Fibroblast of peridontal ligament (primary cell): ENCODE measurements around the gene ACAA1.
"Not testable (repeated sequence)": the region's sequence is repeated elsewhere in the genome, so short reads cannot be mapped to it uniquely, and the experiment has no call there.

Experiments used
- DNase-seq: peaks from one replicate; pipeline ENCODE4 v3.0.0-alpha.2; 2010; ENCODE audit errors: extremely low read depth

The ACAA1 gene

GRCh38 chr3:38136393-38136776 lies 542 bp downstream of the ACAA1 start:
- no peak for DNase-seq

GRCh38 chr3:38135621-38136277 lies 1.2 kb downstream of the ACAA1 start:
- DNase-seq = not testable (repeated sequence)

- not testable (repeated sequence) for DNase-seq
Measured at GRCh38 chr3:38134517-38135143, 2.3 kb downstream of the ACAA1 start.

GRCh38 chr3:38133557-38134405 lies 3.1 kb downstream of the ACAA1 start:
- DNase-seq = no peak

GRCh38 chr3:38133209-38133556 lies 3.7 kb downstream of the ACAA1 start:
- no peak for DNase-seq

- peak; percentile 39 for DNase-seq
Measured at GRCh38 chr3:38131621-38132369, 5.1 kb downstream of the ACAA1 start.

- DNase-seq = no peak
Measured at GRCh38 chr3:38130631-38131065, 6.3 kb downstream of the ACAA1 start.

- no peak for DNase-seq
Measured at GRCh38 chr3:38129058-38129457, 7.9 kb downstream of the ACAA1 start.

GRCh38 chr3:38128303-38128655 lies 8.6 kb downstream of the ACAA1 start:
- DNase-seq = no peak

- no peak for DNase-seq
Measured at GRCh38 chr3:38127611-38128302, 9.2 kb downstream of the ACAA1 start.

GRCh38 chr3:38126121-38126892 lies 10.6 kb downstream of the ACAA1 start:
- no peak for DNase-seq

GRCh38 chr3:38125305-38126120 lies 11.4 kb downstream of the ACAA1 start:
- no peak for DNase-seq

- DNase-seq = no peak
Measured at GRCh38 chr3:38124324-38125122, 12.4 kb downstream of the ACAA1 start.

GRCh38 chr3:38122712-38123290 lies 14.1 kb downstream of the ACAA1 start:
- DNase-seq = no peak

GRCh38 chr3:38121832-38122461 lies 15.0 kb downstream of the ACAA1 start:
- no peak for DNase-seq

- DNase-seq = no peak
Measured at GRCh38 chr3:38121451-38121831, 15.5 kb downstream of the ACAA1 start.

GRCh38 chr3:38120693-38121450 lies 16.1 kb downstream of the ACAA1 start:
- DNase-seq = no peak
